Left lung (tissue), 10 donors: Measurements from ENCODE around the gene OR10AD1. TPM values are rescaled to one million over a fixed set of nuclear protein-coding genes. Genes with fewer than 3 reads are reported as not detected.
A peak's percentile ranks its signal among the peaks of the same experiment; 100 is the strongest.
"Not testable (repeated sequence)": the region's sequence is repeated elsewhere in the genome, so short reads cannot be mapped to it uniquely, and the experiment has no call there.

Source experiments
- ATAC-seq: fragments of 200-7000 bp; cut with Tn5 transposase; one replicate; pipeline ENCODE4 v1.9.1; 2020; ENCODE audit warnings: moderate library complexity
- DNase-seq, 4 donors: peaks; one replicate each; pipeline ENCODE4 v3.0.0-alpha.2; 2013 to 2020
- H3K27ac ChIP-seq, 2 donors: fragments of 200-600 bp; sonication (generic) in 1 of 2; one replicate each; pipeline versions ENCODE4 v1.5.0 to v1.8.0; 2020 to 2021
- H3K27me3 ChIP-seq, 2 donors: fragments of 200-600 bp; sonication (generic) in 1 of 2; one replicate each; pipeline versions ENCODE4 v1.5.0 to v1.8.0; 2020 to 2021
- H3K36me3 ChIP-seq, 2 donors: fragments of 200-600 bp; sonication (generic) in 1 of 2; one replicate each; pipeline versions ENCODE4 v1.5.0 to v1.8.0; 2020 to 2021
- H3K4me1 ChIP-seq, 2 donors: fragments of 200-600 bp; one replicate each; pipeline ENCODE4 v1.8.0; 2021
- H3K4me3 ChIP-seq, 2 donors: fragments of 200-600 bp; sonication (generic) in 1 of 2; one replicate each; pipeline versions ENCODE4 v1.5.0 to v1.8.0; 2020 to 2021; ENCODE audit warnings: mild to moderate bottlenecking in 1 of 2
- H3K9me3 ChIP-seq, 2 donors: fragments of 200-600 bp; sonication (generic) in 1 of 2; one replicate each; pipeline versions ENCODE4 v1.5.0 to v1.8.0; 2020 to 2021
- intact Hi-C, 2 donors: fragments of 100-400 bp; cut with DNase I; formaldehyde crosslinking; loops; one replicate each; pipeline versions ENCODE4 v1.11.2 to v1.14.2; 2022
- polyA plus RNA-seq, 6 donors: library from polyadenylated mRNA; unstranded; fragments of 120-200 nt; gene quantifications; one replicate each; pipeline ENCODE4 v1.2.1, GENCODE V29; 2013; ENCODE audit not compliant: insufficient read length in 6 of 6
- total RNA-seq, 2 donors: library from RNA; stranded (reverse); fragmentation: NEBNext Ultra II Directional; extraction: Animal tissue kit (Norgen Biotek cat#: 25700); gene quantifications; one replicate each; pipeline ENCODE4 v1.2.1, GENCODE V29; 2021
- TF ChIP-seq, protein P1 (sequence below), 2 donors: fragments of 200-600 bp; sonication (generic) in 1 of 2; IDR thresholded peaks; one replicate each; pipeline versions ENCODE4 v1.5.0 to v1.8.0; 2021; ENCODE audit warnings: antibody characterized with exemption in 2 of 2
- donor health status: DM: no; HTN: yes; CAD: no.
- donor health status: DM: no; HTN: no; CAD: no.

OR10AD1 gene
- total and polyA plus RNA-seq, 8 donors = 0.50 to 1.3 (median 0.89) TPM; not detected in 2

DNA sequence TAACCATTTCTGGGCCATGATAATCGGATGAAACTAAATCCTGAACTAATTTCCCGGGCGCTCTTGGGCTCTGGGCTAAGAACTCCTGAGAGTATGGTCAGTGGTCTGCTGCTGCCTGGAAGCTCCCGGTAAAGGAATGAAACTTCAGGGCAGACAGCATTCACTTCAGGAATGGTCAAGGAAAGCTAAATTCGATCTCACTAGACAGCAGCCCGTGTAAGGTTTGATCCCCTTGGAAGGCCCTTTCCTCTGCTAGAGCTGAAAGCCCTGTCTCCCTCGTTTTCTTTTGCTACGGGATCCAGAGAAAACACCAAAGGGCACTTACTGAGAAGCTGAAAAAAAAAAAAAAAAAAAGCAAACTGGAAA, 46.5 kb downstream of the OR10AD1 start:
- peaks cover 0 to 18% of the 10 kb centered on the region in 2 donors for H3K4me1 ChIP-seq
- intact Hi-C loops = loop anchor here in 1 of 2 donors (5.0 kb wide), 1 partner anchor 49 kb away; the partner anchor contains the start of gene SENP1
- peak overlapping the region; percentile 78 to 97 for H3K4me3 ChIP-seq
- H3K27me3 ChIP-seq = no peaks in the 10 kb centered on the region
- H3K27ac ChIP-seq = peak overlapping the region in 1 of 2 donors; percentile 89
- peaks cover 0 to 18% of the 10 kb centered on the region in 2 donors for H3K36me3 ChIP-seq
- TF ChIP-seq, protein P1, sequence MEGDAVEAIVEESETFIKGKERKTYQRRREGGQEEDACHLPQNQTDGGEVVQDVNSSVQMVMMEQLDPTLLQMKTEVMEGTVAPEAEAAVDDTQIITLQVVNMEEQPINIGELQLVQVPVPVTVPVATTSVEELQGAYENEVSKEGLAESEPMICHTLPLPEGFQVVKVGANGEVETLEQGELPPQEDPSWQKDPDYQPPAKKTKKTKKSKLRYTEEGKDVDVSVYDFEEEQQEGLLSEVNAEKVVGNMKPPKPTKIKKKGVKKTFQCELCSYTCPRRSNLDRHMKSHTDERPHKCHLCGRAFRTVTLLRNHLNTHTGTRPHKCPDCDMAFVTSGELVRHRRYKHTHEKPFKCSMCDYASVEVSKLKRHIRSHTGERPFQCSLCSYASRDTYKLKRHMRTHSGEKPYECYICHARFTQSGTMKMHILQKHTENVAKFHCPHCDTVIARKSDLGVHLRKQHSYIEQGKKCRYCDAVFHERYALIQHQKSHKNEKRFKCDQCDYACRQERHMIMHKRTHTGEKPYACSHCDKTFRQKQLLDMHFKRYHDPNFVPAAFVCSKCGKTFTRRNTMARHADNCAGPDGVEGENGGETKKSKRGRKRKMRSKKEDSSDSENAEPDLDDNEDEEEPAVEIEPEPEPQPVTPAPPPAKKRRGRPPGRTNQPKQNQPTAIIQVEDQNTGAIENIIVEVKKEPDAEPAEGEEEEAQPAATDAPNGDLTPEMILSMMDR (IDR thresholded peaks at IDR 0.05) = no peak
- no peaks in the 10 kb centered on the region for H3K9me3 ChIP-seq
- DNase-seq (no peak), ATAC-seq (no peak)

DNA sequence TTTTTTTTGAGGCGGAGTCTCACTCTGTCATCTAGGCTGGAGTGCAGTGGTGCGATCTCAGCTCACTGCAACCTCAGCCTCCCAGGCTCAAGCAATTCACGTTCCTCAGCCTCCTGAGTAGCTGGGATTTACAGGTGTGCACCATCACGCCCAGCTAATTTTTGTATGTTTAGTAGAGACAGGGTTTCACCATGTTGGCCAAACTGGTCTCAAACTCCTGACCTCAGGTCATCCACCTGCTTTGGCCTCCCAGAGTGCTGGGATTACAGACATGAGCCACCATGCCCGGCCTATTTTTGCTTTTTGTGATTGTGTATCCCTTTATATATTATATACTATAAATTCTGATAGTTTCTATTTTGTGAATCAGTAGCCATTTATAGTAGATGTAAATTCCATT, 47.3 kb downstream of the OR10AD1 start:
- not testable (repeated sequence) for H3K27ac ChIP-seq, H3K9me3 ChIP-seq, H3K4me3 ChIP-seq, H3K27me3 ChIP-seq, DNase-seq, ATAC-seq
- peaks cover 0 to 18% of the 10 kb centered on the region in 2 donors for H3K4me1 ChIP-seq
- intact Hi-C loops = loop anchor here in 1 of 2 donors (2.0 to 5.0 kb wide), 2 partner anchors 29 to 48 kb away; partner anchors contain the start of gene SENP1
- H3K36me3 ChIP-seq = peaks cover 0 to 27% of the 10 kb centered on the region in 2 donors

Other genes with a start within 250 kb of the OR10AD1 start
- gene TMEM106C, start 239.7 kb downstream of the OR10AD1 start, total RNA-seq = 10 to 100 TPM; 43.1 to 66.8 TPM
- 10 to 100 TPM; 76.4 to 99.3 (median 88.7) TPM for gene TMEM106C, start 239.7 kb downstream of the OR10AD1 start, polyA plus RNA-seq
- under 1 TPM in 1 of 2 donors, not detected in 1; 0.06 TPM for gene COL2A1, start 198.8 kb downstream of the OR10AD1 start, total RNA-seq
- gene COL2A1, start 198.8 kb downstream of the OR10AD1 start, polyA plus RNA-seq = 10 to 100 TPM; 66.1 to 91.3 (median 71.3) TPM
- 10 to 100 TPM; 13.3 to 19.2 TPM for gene SENP1, start 97.2 kb downstream of the OR10AD1 start, total RNA-seq
- 10 to 100 TPM; 23.2 to 28.0 (median 25.5) TPM for gene SENP1, start 97.2 kb downstream of the OR10AD1 start, polyA plus RNA-seq
- 10 to 100 TPM; 52.3 to 61.6 TPM for gene PFKM, start 83.9 kb downstream of the OR10AD1 start, total RNA-seq
- gene PFKM, start 83.9 kb downstream of the OR10AD1 start, polyA plus RNA-seq = 10 to 100 TPM; 67.7 to 97.9 (median 75.8) TPM
- 10 to 100 TPM; 26.8 to 30.4 TPM for gene ASB8, start 45.8 kb downstream of the OR10AD1 start, total RNA-seq
- gene ASB8, start 45.8 kb downstream of the OR10AD1 start, polyA plus RNA-seq = 10 to 100 TPM; 34.6 to 44.5 (median 38.8) TPM
- gene CCDC184, start 19.6 kb downstream of the OR10AD1 start, total RNA-seq = under 1 TPM; 0.58 to 0.73 TPM
- gene CCDC184, start 19.6 kb downstream of the OR10AD1 start, polyA plus RNA-seq = under 1 TPM in 5 of 6 donors, not detected in 1; 0.20 to 0.32 (median 0.28) TPM
- 10 to 100 TPM; 17.5 to 20.8 TPM for gene ZNF641, start 147.6 kb upstream of the OR10AD1 start, total RNA-seq
- gene ZNF641, start 147.6 kb upstream of the OR10AD1 start, polyA plus RNA-seq = 10 to 100 TPM; 26.0 to 32.6 (median 29.4) TPM